Colonic mucosa (tissue), 4 donors: ENCODE data around the gene TENM3. TPM values are rescaled to one million over a fixed set of nuclear protein-coding genes. Genes with fewer than 3 reads are reported as not detected.

Experiments used
- DNase-seq: peaks from one replicate; pipeline ENCODE4 v3.0.0-alpha.2; 2020
- H3K27ac ChIP-seq: fragments of 200-600 bp; one replicate; pipeline ENCODE4 v1.8.0; 2021
- H3K27me3 ChIP-seq: fragments of 200-600 bp; one replicate; pipeline ENCODE4 v1.8.0; 2021
- H3K36me3 ChIP-seq: fragments of 200-600 bp; one replicate; pipeline ENCODE4 v1.8.0; 2021
- H3K4me1 ChIP-seq: fragments of 200-600 bp; one replicate; pipeline ENCODE4 v1.8.0; 2021; ENCODE audit warnings: mild to moderate bottlenecking
- H3K4me3 ChIP-seq: fragments of 200-600 bp; one replicate; pipeline ENCODE4 v1.8.0; 2021
- H3K9ac ChIP-seq, 2 donors: one replicate each; pipeline ENCODE4 v1.7.0; 2013; ENCODE audit warnings: control low read depth in 2 of 2, low read depth in 2 of 2, low read length in 2 of 2
- H3K9me3 ChIP-seq: fragments of 200-600 bp; one replicate; pipeline ENCODE4 v1.8.0; 2021
- intact Hi-C: fragments of 100-400 bp; cut with DNase I; formaldehyde crosslinking; loops from one replicate; pipeline ENCODE4 v1.14.1; 2022
- total RNA-seq, 2 donors: library from RNA; stranded (reverse); fragmentation: NEBNext Ultra II Directional in 1 of 2; extraction: Animal tissue kit (Norgen Biotek cat#: 25700) in 1 of 2; gene quantifications; one replicate each; pipeline ENCODE4 v1.2.1, GENCODE V29; 2021
- TF ChIP-seq, protein P1 (sequence below): fragments of 200-600 bp; IDR thresholded peaks from one replicate; pipeline ENCODE4 v1.8.0; 2022; ENCODE audit warnings: antibody characterized with exemption, mild to moderate bottlenecking
- donor health status: healthy.
- donor health status: DM: no; HTN: no; CAD: no.
- donor health status: DM: no; HTN: no; CAD: no.

TENM3 gene
- total RNA-seq, 2 donors from 2014 or later, result 0.32 to 1.6 TPM

DNA sequence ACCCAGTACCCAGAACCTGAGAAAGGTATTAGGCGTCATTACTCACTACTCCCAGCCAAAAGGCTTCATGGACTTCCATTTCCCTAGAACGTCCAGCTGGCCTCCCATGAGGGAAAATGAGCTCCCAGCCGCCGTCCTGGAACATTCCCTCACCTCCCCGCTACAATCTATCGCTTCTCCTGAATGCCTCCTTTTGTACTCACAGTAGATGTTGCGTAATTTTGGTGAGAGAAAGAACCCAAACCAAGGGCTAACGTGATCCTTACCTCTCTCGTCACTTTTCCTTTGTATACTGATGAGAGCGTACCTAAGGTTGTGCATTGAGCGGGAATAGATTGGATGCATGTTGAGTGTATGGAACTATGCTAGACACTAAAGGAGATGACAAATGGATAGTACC is 161.9 kb downstream of the TENM3 start:
- H3K9me3 ChIP-seq, result no peaks in the 10 kb centered on the region
- no peak overlapping the region for H3K27ac ChIP-seq
- no peak for DNase-seq
- H3K27me3 ChIP-seq, result no peaks in the 10 kb centered on the region
- no peak overlapping the region for H3K4me3 ChIP-seq
- no peaks in the 10 kb centered on the region for H3K36me3 ChIP-seq
- H3K9ac ChIP-seq, result no peak overlapping the region
- H3K4me1 ChIP-seq, result no peaks in the 10 kb centered on the region
- intact Hi-C loops, result no loop called here
- TF ChIP-seq, protein P1, sequence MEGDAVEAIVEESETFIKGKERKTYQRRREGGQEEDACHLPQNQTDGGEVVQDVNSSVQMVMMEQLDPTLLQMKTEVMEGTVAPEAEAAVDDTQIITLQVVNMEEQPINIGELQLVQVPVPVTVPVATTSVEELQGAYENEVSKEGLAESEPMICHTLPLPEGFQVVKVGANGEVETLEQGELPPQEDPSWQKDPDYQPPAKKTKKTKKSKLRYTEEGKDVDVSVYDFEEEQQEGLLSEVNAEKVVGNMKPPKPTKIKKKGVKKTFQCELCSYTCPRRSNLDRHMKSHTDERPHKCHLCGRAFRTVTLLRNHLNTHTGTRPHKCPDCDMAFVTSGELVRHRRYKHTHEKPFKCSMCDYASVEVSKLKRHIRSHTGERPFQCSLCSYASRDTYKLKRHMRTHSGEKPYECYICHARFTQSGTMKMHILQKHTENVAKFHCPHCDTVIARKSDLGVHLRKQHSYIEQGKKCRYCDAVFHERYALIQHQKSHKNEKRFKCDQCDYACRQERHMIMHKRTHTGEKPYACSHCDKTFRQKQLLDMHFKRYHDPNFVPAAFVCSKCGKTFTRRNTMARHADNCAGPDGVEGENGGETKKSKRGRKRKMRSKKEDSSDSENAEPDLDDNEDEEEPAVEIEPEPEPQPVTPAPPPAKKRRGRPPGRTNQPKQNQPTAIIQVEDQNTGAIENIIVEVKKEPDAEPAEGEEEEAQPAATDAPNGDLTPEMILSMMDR, result no peak

DNA sequence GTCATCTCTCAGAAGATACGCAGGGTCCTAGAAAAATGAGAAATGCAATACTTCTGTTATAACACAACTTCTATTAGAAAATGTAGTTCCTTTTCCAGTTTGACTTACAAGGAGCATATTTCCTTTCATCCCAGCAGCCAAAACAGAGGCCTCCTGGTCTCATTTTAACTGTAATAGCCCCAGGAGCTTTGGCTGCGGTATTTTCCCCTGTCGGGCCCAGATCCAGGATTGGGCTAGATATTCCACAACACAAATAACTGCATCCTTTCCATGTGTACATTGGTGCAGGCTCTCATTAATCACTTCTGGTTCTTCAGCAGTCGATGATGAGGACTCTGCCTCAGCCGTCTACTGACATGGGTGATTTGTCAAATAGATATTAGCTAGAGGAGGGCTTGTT is 166.1 kb downstream of the TENM3 start:
- no peaks in the 10 kb centered on the region for H3K36me3 ChIP-seq
- no peak overlapping the region for H3K27ac ChIP-seq
- H3K4me1 ChIP-seq, result no peaks in the 10 kb centered on the region
- TF ChIP-seq, protein P1, result no peak
- intact Hi-C loops, result no loop called here
- no peak overlapping the region for H3K4me3 ChIP-seq
- no peaks in the 10 kb centered on the region for H3K9me3 ChIP-seq
- H3K9ac ChIP-seq, result no peak overlapping the region
- no peaks in the 10 kb centered on the region for H3K27me3 ChIP-seq
- no peak for DNase-seq

DNA sequence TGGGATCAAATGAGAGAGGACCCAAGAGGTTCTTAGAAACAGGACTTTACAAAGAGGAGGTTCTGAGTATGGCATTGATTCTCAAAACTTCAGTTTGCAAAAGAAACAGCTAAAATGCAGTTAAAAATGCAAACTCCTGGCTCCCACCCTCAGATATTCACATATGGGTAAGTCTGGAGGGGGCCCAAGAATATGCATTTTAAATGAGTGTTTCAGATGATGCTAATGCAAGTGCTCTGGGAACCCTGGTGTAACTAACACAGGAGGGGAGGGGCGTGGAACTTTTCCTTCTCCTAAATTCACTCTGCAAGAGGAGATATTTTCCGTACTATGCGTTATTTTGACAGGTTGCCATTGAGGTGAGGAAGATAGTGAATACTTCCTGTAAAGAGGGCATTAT is 168.2 kb downstream of the TENM3 start:
- Histone ChIP-seq H3K36me3 (no peaks in the 10 kb centered on the region), H3K4me3 (no peak overlapping the region), H3K27ac (no peak overlapping the region), H3K27me3 (no peaks in the 10 kb centered on the region), H3K9me3 (no peaks in the 10 kb centered on the region), H3K9ac (no peak overlapping the region), H3K4me1 (no peaks in the 10 kb centered on the region)
- intact Hi-C loops, result no loop called here
- DNase-seq, result no peak
- TF ChIP-seq, protein P1, result no peak

DNA sequence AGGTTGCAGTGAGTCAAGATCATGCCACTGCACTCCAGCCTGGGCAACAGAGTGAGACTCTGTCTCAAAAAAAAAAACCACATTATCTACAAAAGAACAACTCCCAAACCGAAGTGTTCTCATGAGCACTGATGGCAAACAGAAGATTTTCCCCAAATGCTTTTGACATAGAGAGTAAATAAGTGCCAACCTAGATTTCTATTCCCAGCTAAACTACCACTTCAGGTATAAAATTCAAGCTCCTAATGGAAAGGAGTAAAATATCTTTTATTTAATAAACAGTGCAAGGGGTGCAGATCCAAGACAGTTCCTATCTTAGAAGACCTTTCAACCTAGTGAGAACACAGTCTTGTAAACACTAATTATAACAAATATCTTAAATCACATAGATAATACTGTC is 170.3 kb downstream of the TENM3 start:
- Histone ChIP-seq H3K4me1 (no peaks in the 10 kb centered on the region), H3K9ac (no peak overlapping the region), H3K36me3 (no peaks in the 10 kb centered on the region), H3K9me3 (no peaks in the 10 kb centered on the region), H3K27ac (no peak overlapping the region), H3K4me3 (no peak overlapping the region), H3K27me3 (no peaks in the 10 kb centered on the region)
- intact Hi-C loops, result no loop called here
- no peak for DNase-seq
- TF ChIP-seq, protein P1, result no peak

DNA sequence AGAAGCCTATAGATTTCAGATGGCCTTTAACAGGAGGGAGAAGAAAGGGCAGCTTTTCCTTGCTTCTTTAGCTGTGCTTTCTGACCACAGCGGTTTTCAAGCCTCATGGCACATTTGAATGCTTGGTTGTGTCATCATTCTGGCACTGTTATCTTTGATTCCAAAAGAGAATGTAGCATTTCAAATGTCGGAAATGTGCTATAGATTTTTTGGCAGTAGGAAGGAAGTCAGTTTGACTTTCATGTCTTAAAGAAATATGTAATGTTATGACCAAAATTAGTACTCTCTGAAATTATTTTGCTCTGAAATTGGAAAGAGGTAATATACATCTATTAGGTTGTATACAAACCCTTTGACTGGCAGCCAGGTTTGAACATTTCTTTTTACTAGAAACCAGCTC is 171.9 kb downstream of the TENM3 start:
- H3K4me3 ChIP-seq, result no peak overlapping the region
- TF ChIP-seq, protein P1, result no peak
- H3K9ac ChIP-seq, result no peak overlapping the region
- intact Hi-C loops, result no loop called here
- no peak for DNase-seq
- H3K27ac ChIP-seq, result no peak overlapping the region
- H3K4me1 ChIP-seq, result no peaks in the 10 kb centered on the region
- no peaks in the 10 kb centered on the region for H3K27me3 ChIP-seq
- no peaks in the 10 kb centered on the region for H3K36me3 ChIP-seq
- no peaks in the 10 kb centered on the region for H3K9me3 ChIP-seq

DNA sequence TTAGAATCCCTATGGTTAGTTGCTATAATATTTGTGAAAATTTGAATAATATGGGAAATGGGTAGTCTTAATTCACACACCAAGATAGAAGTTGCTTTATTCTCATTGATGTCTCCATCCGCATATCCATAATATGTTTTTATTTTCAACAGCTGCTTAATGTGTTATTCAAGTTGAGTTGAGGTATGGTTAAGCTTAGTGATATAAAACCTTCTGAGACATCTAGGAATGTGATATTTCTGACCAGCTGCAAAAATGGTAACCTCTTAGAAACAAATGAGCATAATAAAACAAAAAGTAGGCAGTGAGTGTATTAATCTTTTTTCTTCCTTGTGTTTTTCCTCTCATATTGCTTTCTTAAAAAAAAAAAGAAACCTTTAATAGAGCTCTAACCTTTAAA is 172.9 kb downstream of the TENM3 start:
- intact Hi-C loops, result no loop called here
- DNase-seq, result no peak
- Histone ChIP-seq H3K4me3 (no peak overlapping the region), H3K9ac (no peak overlapping the region), H3K36me3 (no peaks in the 10 kb centered on the region), H3K4me1 (no peaks in the 10 kb centered on the region), H3K27ac (no peak overlapping the region), H3K27me3 (no peaks in the 10 kb centered on the region), H3K9me3 (no peaks in the 10 kb centered on the region)
- TF ChIP-seq, protein P1, result no peak
